IMR-90 (cell line): ENCODE data around the gene MAPK13. TPM values are rescaled to one million over a fixed set of nuclear protein-coding genes. Genes with fewer than 3 reads are reported as not detected.

Experiments
- ATAC-seq: fragments of 200-7000 bp; cut with Tn5 transposase; 2 replicates; pipeline ENCODE4 v1.9.1; 2020; ENCODE audit warnings: low read depth, mild to moderate bottlenecking, moderate library complexity
- BruUV-seq: library from RNA; stranded (reverse); fragments of 400-500 nt; replicated peaks from 2 replicates; lab custom pipeline; 2021; lab: Mats Ljungman, UMichigan
- CTCF ChIA-PET: fragments of 300-600 bp; formaldehyde crosslinking; extraction: SDS; loops from one replicate; lab custom pipeline; 2021; ENCODE audit warnings: antibody characterized with exemption; lab: Yijun Ruan, JAX
- POLR2A ChIA-PET: fragments of 300-600 bp; sonication (Branson Sonifier 250); formaldehyde crosslinking; loops from one replicate; lab custom pipeline; 2022; ENCODE audit warnings: antibody characterized with exemption; ENCODE audit not compliant: unreplicated experiment; lab: Charles Lee
- DNase-seq: peaks from one replicate; pipeline ENCODE4 v3.0.0; 2013
- H2AFZ ChIP-seq: replicated peaks from 2 replicates; pipeline ENCODE3; 2013; ENCODE audit warnings: low read length, mild to moderate bottlenecking; ENCODE audit not compliant: poor library complexity
- H2AK5ac ChIP-seq: 2 replicates; pipeline ENCODE4 v1.6.1; 2013; ENCODE audit warnings: low read depth, low read length, inconsistent platforms
- H2AK9ac ChIP-seq: replicated peaks from 2 replicates; pipeline ENCODE3; 2013; ENCODE audit warnings: mild to moderate bottlenecking, low read depth, low read length, moderate library complexity; ENCODE audit not compliant: poor library complexity
- H2BK120ac ChIP-seq: 2 replicates; pipeline ENCODE4 v1.6.1; 2013; ENCODE audit warnings: low read depth, low read length, inconsistent platforms
- H2BK15ac ChIP-seq: 3 replicates; pipeline ENCODE4 v1.6.1; 2013; ENCODE audit warnings: low read depth, low read length, inconsistent platforms
- H2BK20ac ChIP-seq: 2 replicates; pipeline ENCODE4 v1.6.1; 2013; ENCODE audit warnings: low read depth, mild to moderate bottlenecking, inconsistent platforms, low read length, moderate library complexity
- H2BK5ac ChIP-seq: 2 replicates; pipeline ENCODE4 v1.6.1; 2013; ENCODE audit warnings: mild to moderate bottlenecking, low read depth, low read length, inconsistent platforms; ENCODE audit not compliant: poor library complexity, severe bottlenecking
- H3K14ac ChIP-seq: replicated peaks from 2 replicates; pipeline ENCODE4 v1.6.1; 2013; ENCODE audit warnings: low read depth, low read length, inconsistent platforms
- H3K18ac ChIP-seq: 2 replicates; pipeline ENCODE4 v1.6.1; 2013; ENCODE audit warnings: low read depth, low read length, control low read depth
- H3K23ac ChIP-seq: 2 replicates; pipeline ENCODE4 v1.6.1; 2013; ENCODE audit warnings: low read depth, low read length, inconsistent platforms
- H3K27ac ChIP-seq: 2 replicates; pipeline ENCODE4 v1.5.1; 2013; ENCODE audit warnings: mild to moderate bottlenecking, control low read depth, low read length; ENCODE audit not compliant: insufficient read depth
- H3K27me3 ChIP-seq: 2 replicates; pipeline ENCODE4 v1.6.1; 2013; ENCODE audit warnings: low read length; ENCODE audit not compliant: control insufficient read depth, insufficient read depth
- H3K36me3 ChIP-seq: 2 replicates; pipeline ENCODE4 v1.6.1; 2013; ENCODE audit warnings: low read length, mixed read lengths; ENCODE audit not compliant: control insufficient read depth, insufficient read depth
- H3K4ac ChIP-seq: 2 replicates; pipeline ENCODE4 v1.6.1; 2013; ENCODE audit warnings: low read depth, low read length, inconsistent platforms
- H3K4me1 ChIP-seq: 2 replicates; pipeline ENCODE4 v1.6.1; 2013; ENCODE audit warnings: low read length, mixed read lengths; ENCODE audit not compliant: control insufficient read depth, insufficient read depth
- H3K4me2 ChIP-seq: 2 replicates; pipeline ENCODE4 v1.6.1; 2013; ENCODE audit warnings: low read depth, mild to moderate bottlenecking, control low read depth, low read length, moderate library complexity
- H3K4me3 ChIP-seq: 2 replicates; pipeline ENCODE4 v1.5.1; 2013; ENCODE audit warnings: low read depth, mild to moderate bottlenecking, control low read depth, low read length, moderate library complexity; ENCODE audit not compliant: insufficient read depth
- H3K56ac ChIP-seq: 2 replicates; pipeline ENCODE4 v1.6.1; 2013; ENCODE audit warnings: low read length, inconsistent platforms; ENCODE audit not compliant: insufficient read depth; ENCODE audit errors: extremely low read depth
- H3K79me1 ChIP-seq, 2 experiments: 2 replicates each; pipeline ENCODE4 v1.6.1; 2013; ENCODE audit warnings: low read length in 2 of 2, inconsistent platforms in 1 of 2, low read depth in 1 of 2
- H3K9ac ChIP-seq: 2 replicates; pipeline ENCODE4 v1.6.1; 2013; ENCODE audit warnings: low read depth, low read length, control low read depth
- H3K9me1 ChIP-seq: 2 replicates; pipeline ENCODE4 v1.6.1; 2013; ENCODE audit warnings: low read length, inconsistent platforms; ENCODE audit not compliant: insufficient read depth
- H3K9me3 ChIP-seq: 2 replicates; pipeline ENCODE4 v1.6.1; 2013; ENCODE audit warnings: low read length; ENCODE audit not compliant: control insufficient read depth, insufficient read depth
- H4K20me1 ChIP-seq: 2 replicates; pipeline ENCODE4 v1.6.1; 2013; ENCODE audit warnings: low read length, inconsistent platforms; ENCODE audit not compliant: insufficient read depth
- H4K5ac ChIP-seq: 2 replicates; pipeline ENCODE4 v1.6.1; 2013; ENCODE audit warnings: mild to moderate bottlenecking, low read depth, low read length, control low read depth
- H4K8ac ChIP-seq, 2 experiments: 2 replicates each; pipeline ENCODE4 v1.6.1; 2013; ENCODE audit warnings: low read depth in 2 of 2, low read length in 2 of 2, control low read depth in 1 of 2, inconsistent platforms in 1 of 2
- H4K91ac ChIP-seq: 2 replicates; pipeline ENCODE4 v1.6.1; 2013; ENCODE audit warnings: low read depth, low read length, inconsistent platforms; ENCODE audit not compliant: insufficient read depth
- CEBPB ChIP-seq: IDR thresholded peaks from 2 replicates; pipeline ENCODE4 v1.6.1; 2012; ENCODE audit warnings: low read depth, low read length, improper control_type of control experiment
- RCOR1 ChIP-seq: IDR thresholded peaks from 2 replicates; pipeline ENCODE4 v1.6.1; 2012; ENCODE audit warnings: mild to moderate bottlenecking, low read length, improper control_type of control experiment; ENCODE audit not compliant: insufficient replicate concordance
- WGBS, 2 experiments: methylation state at CpG; one replicate each; pipeline versions ENCODE4 v1.1.5 to v1.1.7; 2013; ENCODE audit warnings: missing lambda C conversion rate in 2 of 2; ENCODE audit not compliant: insufficient read length in 1 of 2; ENCODE audit errors: extremely low coverage in 2 of 2; 5-methylcytosine and 5-hydroxymethylcytosine counted together
- dilution Hi-C: fragments of 300-500 bp; cut with HindIII; formaldehyde crosslinking; loops from one replicate; pipeline ENCODE4 v1.14.3; 2018; ENCODE audit warnings: low sequenced_read_pairs; ENCODE audit not compliant: unreplicated experiment
- in situ Hi-C: fragments of 300-500 bp; cut with MboI; formaldehyde crosslinking; loops from 3 replicates; pipeline ENCODE4 v1.14.3; 2019; ENCODE audit warnings: low sequenced_read_pairs, inconsistent platforms, mixed read lengths
- intact Hi-C: fragments of 100-400 bp; cut with micrococcal nuclease; formaldehyde crosslinking; loops from 2 replicates; pipeline ENCODE4 v1.10.0; 2022
- polyA plus RNA-seq, 3 experiments: library from polyadenylated mRNA; depleted of rRNA; stranded (reverse); fragments of >200 nt; gene quantifications; 2 replicates each; pipeline ENCODE4 v1.2.3, GENCODE V29; 2012; ENCODE audit warnings: low replicate concordance in 1 of 3
- total RNA-seq: library from RNA; depleted of rRNA; stranded (reverse); fragments of >200 nt; gene quantifications from 2 replicates; pipeline ENCODE4 v1.2.3, GENCODE V29; 2012

The MAPK13 gene
- total and polyA plus RNA-seq, 2 of the 4 experiments (the other 2 are of a cell fraction) = 2.0 to 2.9 TPM

DNA sequence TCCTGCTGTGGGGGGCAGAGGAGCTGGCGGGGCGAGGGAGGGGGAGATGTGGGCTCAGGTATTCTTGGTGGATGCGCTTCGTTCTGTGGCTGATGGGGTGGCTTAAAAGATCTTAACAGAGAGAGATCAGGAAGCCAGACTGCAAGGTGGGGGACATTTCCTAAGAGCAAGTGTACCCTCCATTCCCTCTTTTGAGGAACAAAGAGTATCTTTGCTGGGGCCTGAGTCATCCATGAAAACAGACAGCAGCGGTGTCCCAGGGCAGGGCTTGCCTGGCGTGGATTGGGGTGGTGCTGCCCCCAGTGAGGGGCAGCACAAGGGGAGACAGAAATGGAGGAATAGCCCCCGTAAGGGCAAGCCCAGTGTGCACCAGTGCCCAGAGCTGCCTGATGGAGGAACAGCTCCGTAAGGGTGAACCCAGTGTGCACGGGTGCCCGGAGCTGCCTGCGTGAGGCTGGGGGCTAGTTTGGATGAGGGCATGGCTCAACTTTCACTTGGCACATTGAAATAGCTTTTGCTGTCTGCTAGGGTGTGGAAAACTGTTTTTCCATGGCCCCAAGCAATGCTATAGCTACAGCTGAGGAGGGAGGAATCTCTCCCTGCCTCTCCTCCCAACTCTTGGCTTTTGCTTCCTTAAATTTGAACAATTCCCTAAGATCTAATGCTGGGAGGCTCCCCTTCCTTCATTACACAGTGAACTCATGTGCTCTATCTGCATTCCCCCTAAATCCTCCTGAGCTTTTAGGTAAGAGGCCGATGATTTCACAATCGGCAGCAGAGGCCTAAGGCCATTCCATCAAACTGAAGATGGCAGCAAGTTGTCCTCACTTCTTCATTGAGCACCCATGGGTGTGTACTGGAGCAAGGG, 12.9 kb downstream of the MAPK13 start:
- Histone ChIP-seq H2BK120ac (no peak overlapping the region), H4K20me1 (no peaks in the 10 kb centered on the region), H3K27ac (no peak overlapping the region), H3K9ac (no peak overlapping the region), H3K4me2 (no peak overlapping the region), H2AFZ (no peak overlapping the region), H4K8ac (no peak overlapping the region), H3K27me3 (peaks cover 8% of the 10 kb centered on the region), H3K18ac (no peak overlapping the region), H3K4ac (no peak overlapping the region), H3K14ac (no peak overlapping the region), H3K9me3 (no peaks in the 10 kb centered on the region), H2BK5ac (no peak overlapping the region), H3K23ac (no peak overlapping the region), H3K9me1 (0 out of 2 replicates have a peak, but pooled peaks cover 4% of the 10 kb centered on the region), H2AK9ac (no peak overlapping the region), H3K56ac (no peak overlapping the region), H2BK15ac (no peak overlapping the region), H2AK5ac (no peak overlapping the region), H3K4me1 (0 out of 2 replicates have a peak, but pooled peaks cover 2% of the 10 kb centered on the region), H4K5ac (no peak overlapping the region), H3K4me3 (no peak overlapping the region), H3K36me3 (peaks cover 4% of the 10 kb centered on the region; the same call in 1 of the 2 replicates), H4K91ac (no peak overlapping the region), H3K79me1 (no peaks in the 10 kb centered on the region), H2BK20ac (no peak overlapping the region)
- POLR2A ChIA-PET = interaction anchor here (0.6 kb wide), 1 partner anchor 13 kb away, joined by 3 read pairs; no protein-coding TSS in a partner anchor
- dilution Hi-C loops = no loop called here
- 77% methylated on average over 5 of the region's 13 CpGs; no CpG with 5 or more reads in 1 of the 2 experiments for WGBS, 2 experiments
- intact Hi-C loops = no loop called here
- DNase-seq (no peak), ATAC-seq (no peak)
- BruUV-seq = no TSS peak
- in situ Hi-C loops = no loop called here
- no peak for TF ChIP-seq RCOR1
- peak; percentile 37 for TF ChIP-seq CEBPB
- CTCF ChIA-PET = no interaction called here
